Measurements from ENCODE around the gene ZNF101. TPM values are rescaled to one million over a fixed set of nuclear protein-coding genes. Genes with fewer than 3 reads are reported as not detected.
"Not testable (repeated sequence)": the region's sequence is repeated elsewhere in the genome, so short reads cannot be mapped to it uniquely, and the experiment has no call there.

The ZNF101 gene
- total RNA-seq, 4 donors from 2014 or later = 6.9 to 13.4 (median 11.3) TPM

GRCh38 chr19:19691683-19692082 lies 23.0 kb downstream of the ZNF101 start:
- intact Hi-C loops (cut with DNase I) = no loop called here
- Histone ChIP-seq H3K9me3 (no peaks in the 10 kb centered on the region), H3K36me3 (no peaks in the 10 kb centered on the region), H3K27me3 (no peaks in the 10 kb centered on the region), H3K4me3 (replicated peaks in 1 of 3) (no peak overlapping the region), H3K4me1 (no peaks in the 10 kb centered on the region), H3K27ac (no peak overlapping the region)
- TF ChIP-seq CTCF (IDR thresholded peaks at IDR 0.05) = no peak
- TF ChIP-seq POLR2A (IDR thresholded peaks at IDR 0.05) = no peak
- WGBS, 2 donors = 90% methylated on average over 10 of the region's 10 CpGs
- no peak for DNase-seq

GRCh38 chr19:19696386-19696785 lies 27.7 kb downstream of the ZNF101 start:
- 80 to 85% methylated on average over 2 of the region's 2 CpGs for WGBS, 2 donors
- no peaks in the 10 kb centered on the region for H3K4me1 ChIP-seq
- no peaks in the 10 kb centered on the region for H3K27me3 ChIP-seq
- no peak for DNase-seq
- H3K4me3 ChIP-seq (replicated peaks in 1 of 3) = no peak overlapping the region
- intact Hi-C loops (cut with DNase I) = no loop called here
- H3K27ac ChIP-seq = no peak overlapping the region
- H3K9me3 ChIP-seq = no peaks in the 10 kb centered on the region
- H3K36me3 ChIP-seq = no peaks in the 10 kb centered on the region
- TF ChIP-seq CTCF (IDR thresholded peaks at IDR 0.05) = no peak
- TF ChIP-seq POLR2A (IDR thresholded peaks at IDR 0.05) = no peak

- intact Hi-C loops (cut with DNase I) = no loop called here
- no peak for DNase-seq
- 87 to 90% methylated on average over 5 of the region's 5 CpGs for WGBS, 2 donors
- TF ChIP-seq POLR2A (IDR thresholded peaks at IDR 0.05) (no peak), CTCF (IDR thresholded peaks at IDR 0.05) (no peak)
- Histone ChIP-seq H3K4me3 (replicated peaks in 1 of 3) (no peak overlapping the region), H3K27me3 (no peaks in the 10 kb centered on the region), H3K9me3 (no peaks in the 10 kb centered on the region), H3K36me3 (no peaks in the 10 kb centered on the region), H3K27ac (no peak overlapping the region), H3K4me1 (no peaks in the 10 kb centered on the region)
Observed at GRCh38 chr19:19697589-19697988, 28.9 kb downstream of the ZNF101 start.

GRCh38 chr19:19700493-19700892 lies 31.9 kb downstream of the ZNF101 start:
- H3K4me3 ChIP-seq (replicated peaks in 1 of 3); intact Hi-C loops (cut with DNase I); H3K27ac ChIP-seq; H3K36me3 ChIP-seq; H3K4me1 ChIP-seq; DNase-seq; H3K9me3 ChIP-seq; H3K27me3 ChIP-seq: not testable (repeated sequence)
- 96 to 100% methylated on average over 1 of the region's 1 CpG for WGBS, 2 donors

- H3K27me3 ChIP-seq = no peaks in the 10 kb centered on the region
- H3K27ac ChIP-seq = no peak overlapping the region
- no peaks in the 10 kb centered on the region for H3K4me1 ChIP-seq
- peaks cover 5% of the 10 kb centered on the region for H3K9me3 ChIP-seq
- intact Hi-C loops (cut with DNase I) = no loop called here
- no peak for DNase-seq
- no peak overlapping the region for H3K4me3 ChIP-seq (replicated peaks in 1 of 3)
- TF ChIP-seq CTCF (IDR thresholded peaks at IDR 0.05) (no peak), POLR2A (IDR thresholded peaks at IDR 0.05) (no peak)
- 87 to 94% methylated on average over 6 of the region's 6 CpGs for WGBS, 2 donors
- no peaks in the 10 kb centered on the region for H3K36me3 ChIP-seq
Observed at GRCh38 chr19:19704836-19705235, 36.2 kb downstream of the ZNF101 start.

GRCh38 chr19:19710506-19710905 lies 41.9 kb downstream of the ZNF101 start:
- peaks cover 28% of the 10 kb centered on the region for H3K9me3 ChIP-seq
- H3K4me3 ChIP-seq (replicated peaks in 1 of 3) = no peak overlapping the region
- no peaks in the 10 kb centered on the region for H3K4me1 ChIP-seq
- DNase-seq = no peak
- TF ChIP-seq POLR2A (IDR thresholded peaks at IDR 0.05) (no peak), CTCF (IDR thresholded peaks at IDR 0.05) (no peak)
- 96 to 97% methylated on average over 2 of the region's 2 CpGs for WGBS, 2 donors
- H3K27me3 ChIP-seq = no peaks in the 10 kb centered on the region
- H3K27ac ChIP-seq = no peak overlapping the region
- intact Hi-C loops (cut with DNase I) = loop anchor here (5.0 to 10.0 kb wide), 2 partner anchors 124 to 182 kb away; no protein-coding TSS in a partner anchor
- H3K36me3 ChIP-seq = peaks cover 30% of the 10 kb centered on the region in 2 donors
